Measurements from ENCODE around the gene OR10AD1.

Gene OR10AD1

DNA sequence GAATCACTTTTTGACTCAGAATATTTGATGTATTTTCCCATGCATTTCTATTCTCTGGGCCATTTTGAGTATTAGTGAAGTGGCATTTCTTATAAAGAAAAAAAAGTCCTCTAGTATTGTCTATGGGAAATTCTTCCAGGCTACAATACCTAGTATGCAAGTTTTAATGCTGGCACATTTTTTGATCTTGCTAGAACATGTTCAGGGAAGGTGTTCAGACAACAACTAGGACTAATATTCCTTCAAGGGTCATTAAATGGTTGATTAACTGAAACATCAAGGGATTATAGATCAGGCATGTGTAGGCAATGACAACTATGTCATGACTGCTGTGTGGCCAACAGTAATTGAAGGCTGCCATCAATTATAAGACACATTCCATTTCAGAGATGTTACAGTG is 12.0 kb downstream of the OR10AD1 start:
- TF ChIP-seq CTCF (IDR thresholded peaks at IDR 0.05; ENCODE audit: borderline replicate concordance, insufficient read depth, low read depth, low read length): no peak

GRCh38 chr12:48189331-48190125 is 13.6 kb downstream of the OR10AD1 start:
- TF ChIP-seq CTCF (IDR thresholded peaks at IDR 0.05; ENCODE audit: borderline replicate concordance, insufficient read depth, low read depth, low read length): peak; percentile 68
- no peak overlapping the region for H3K4me3 ChIP-seq (ENCODE audit: low read depth, low read length)

More for the DNA sequence above, 12.0 kb downstream of the OR10AD1 start:
- no peak overlapping the region for H3K4me3 ChIP-seq (ENCODE audit: low read depth, low read length)

DNA sequence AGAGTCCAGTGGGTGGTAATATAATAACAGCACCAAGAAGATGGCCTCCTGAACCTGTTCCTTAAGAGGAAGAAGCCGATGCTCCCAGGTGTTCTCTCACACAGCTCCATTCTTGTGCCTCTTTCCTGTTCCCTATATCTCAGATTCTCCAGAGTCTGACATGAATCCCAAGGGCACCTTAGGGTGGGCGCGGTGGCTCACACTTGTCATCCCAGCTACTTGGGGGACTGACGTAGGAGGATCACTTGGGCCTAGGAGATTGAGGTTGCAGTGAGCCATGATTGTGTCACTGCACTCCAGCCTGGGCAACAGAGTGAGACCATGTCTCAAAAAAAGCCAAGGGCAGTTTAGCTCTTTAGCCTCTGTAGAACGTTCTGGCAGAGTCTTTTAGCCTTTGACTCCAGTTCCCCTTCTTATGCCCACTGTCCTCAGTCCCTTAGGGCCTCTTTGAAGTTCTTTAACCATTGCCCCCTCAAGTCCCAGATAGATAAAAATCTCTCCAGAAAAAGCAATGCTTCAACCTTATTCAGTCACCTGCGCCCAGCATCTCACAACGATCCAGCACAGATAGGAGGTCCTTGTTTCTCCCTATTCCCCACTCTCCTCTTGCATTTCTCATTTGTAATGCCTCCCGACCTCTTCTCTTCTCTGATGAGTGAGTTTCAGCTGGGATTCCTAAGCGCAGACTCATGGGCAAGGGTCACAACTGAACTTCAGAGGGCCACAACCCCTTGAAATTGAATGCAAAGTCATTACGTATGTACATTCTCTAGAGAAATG is 15.0 kb downstream of the OR10AD1 start:
- no peak overlapping the region for H3K4me3 ChIP-seq (ENCODE audit: low read depth, low read length)
- TF ChIP-seq CTCF (IDR thresholded peaks at IDR 0.05; ENCODE audit: borderline replicate concordance, insufficient read depth, low read depth, low read length): no peak

- TF ChIP-seq CTCF (IDR thresholded peaks at IDR 0.05; ENCODE audit: borderline replicate concordance, insufficient read depth, low read depth, low read length): no peak
- H3K4me3 ChIP-seq (ENCODE audit: low read depth, low read length): no peak overlapping the region
Measured at GRCh38 chr12:48185181-48185919, 17.7 kb downstream of the OR10AD1 start.

DNA sequence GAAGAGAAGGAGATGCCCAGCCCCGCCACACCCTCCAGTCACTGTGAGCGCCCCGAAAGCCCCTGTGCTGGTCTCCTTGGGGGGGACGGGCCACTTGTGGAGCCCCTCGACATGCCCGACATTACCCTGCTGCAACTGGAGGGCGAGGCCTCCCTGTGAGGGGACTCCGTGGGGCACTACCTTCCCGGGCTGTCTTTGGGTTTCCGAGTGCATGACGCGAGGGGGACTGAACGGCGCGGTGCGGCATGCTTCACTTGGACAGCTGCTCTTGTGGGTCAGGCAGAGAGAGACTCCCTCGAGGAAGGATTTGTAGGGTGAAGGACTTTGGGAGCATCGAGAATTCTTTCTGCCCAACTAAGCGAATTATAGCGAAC is 18.6 kb downstream of the OR10AD1 start:
- TF ChIP-seq CTCF (IDR thresholded peaks at IDR 0.05; ENCODE audit: borderline replicate concordance, insufficient read depth, low read depth, low read length): no peak

DNA sequence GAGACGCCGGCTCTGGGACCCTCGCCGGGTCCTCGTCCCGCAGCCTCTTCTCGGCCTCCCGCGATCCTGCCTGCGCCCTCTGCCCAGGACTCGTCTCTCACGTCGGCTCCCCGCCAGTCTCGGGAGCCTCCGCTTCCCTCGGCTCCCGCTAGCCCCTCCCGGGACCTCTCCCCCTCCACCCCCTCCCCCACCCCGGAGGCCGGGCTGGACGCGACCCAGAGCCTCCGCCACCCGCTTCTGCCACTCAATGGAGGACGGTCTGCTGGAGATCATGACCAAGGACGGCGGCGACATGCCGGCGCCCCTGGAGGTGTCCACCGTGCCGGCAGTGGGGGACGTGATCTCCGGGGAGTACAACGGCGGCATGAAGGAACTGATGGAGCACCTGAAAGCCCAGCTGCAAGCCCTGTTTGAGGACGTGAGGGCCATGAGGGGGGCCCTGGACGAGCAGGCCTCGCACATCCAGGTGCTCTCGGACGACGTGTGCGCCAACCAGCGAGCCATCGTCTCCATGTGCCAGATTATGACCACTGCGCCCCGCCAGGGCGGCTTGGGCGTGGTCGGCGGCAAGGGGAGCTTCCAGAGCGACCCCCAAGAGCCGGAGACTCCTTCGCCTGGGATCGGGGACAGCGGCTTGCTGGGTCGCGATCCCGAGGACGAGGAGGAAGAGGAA is 19.1 kb downstream of the OR10AD1 start:
- H3K4me3 ChIP-seq (ENCODE audit: low read depth, low read length): peak overlapping the region; percentile 71

More for the DNA sequence above, 18.6 kb downstream of the OR10AD1 start:
- no peak overlapping the region for H3K4me3 ChIP-seq (ENCODE audit: low read depth, low read length)

More for the DNA sequence above, 19.1 kb downstream of the OR10AD1 start:
- no peak for TF ChIP-seq CTCF (IDR thresholded peaks at IDR 0.05; ENCODE audit: borderline replicate concordance, insufficient read depth, low read depth, low read length)

Data from GM12875 (cell line).